HepG2 (cell line): ENCODE measurements around the gene CCL27. TPM values are rescaled to one million over a fixed set of nuclear protein-coding genes. Genes with fewer than 3 reads are reported as not detected.

Experiments
- ARHGAP35 ChIP-seq: sonication (generic); formaldehyde crosslinking; IDR thresholded peaks from 2 replicates; pipeline ENCODE4 v1.9.0; 2022; ENCODE audit warnings: mild to moderate bottlenecking, inconsistent platforms, moderate library complexity, missing genetic modification reagents, borderline replicate concordance
- CAMTA2 ChIP-seq: sonication (generic); formaldehyde crosslinking; IDR thresholded peaks from 2 replicates; pipeline ENCODE4 v1.4.0; 2020; ENCODE audit warnings: mild to moderate bottlenecking, missing genetic modification reagents, borderline replicate concordance
- FOSL2 ChIP-seq: sonication (generic); formaldehyde crosslinking; IDR thresholded peaks from 2 replicates; pipeline ENCODE4 v1.4.0; 2020; ENCODE audit warnings: missing genetic modification reagents
- GABPB1 ChIP-seq: IDR thresholded peaks from 2 replicates; pipeline ENCODE4 v1.6.1; 2016; ENCODE audit warnings: mild to moderate bottlenecking, missing genetic modification reagents, moderate library complexity, missing compliant biosample characterization
- MIER3 ChIP-seq: IDR thresholded peaks from 2 replicates; pipeline ENCODE4 v1.6.1; 2016; ENCODE audit warnings: missing compliant biosample characterization, borderline replicate concordance
- MYC ChIP-seq: sonication (generic); formaldehyde crosslinking; IDR thresholded peaks from 2 replicates; pipeline ENCODE4 v1.9.0; 2021; ENCODE audit warnings: missing genetic modification reagents, borderline replicate concordance
- NRL ChIP-seq: sonication (generic); formaldehyde crosslinking; IDR thresholded peaks from 2 replicates; pipeline ENCODE4 v1.5.0; 2020; ENCODE audit warnings: missing genetic modification reagents, mild to moderate bottlenecking, moderate library complexity, borderline replicate concordance
- PPARG ChIP-seq: conservative IDR thresholded peaks from 2 replicates; pipeline ENCODE4 v1.6.1; 2016; ENCODE audit warnings: missing biosample characterization, missing genetic modification reagents
- RCOR2 ChIP-seq: IDR thresholded peaks from 2 replicates; pipeline ENCODE4 v1.6.1; 2016; ENCODE audit warnings: missing biosample characterization, missing genetic modification reagents
- TARDBP ChIP-seq: sonication (generic); formaldehyde crosslinking; IDR thresholded peaks from 2 replicates; pipeline ENCODE4 v1.8.0; 2022; ENCODE audit warnings: mild to moderate bottlenecking, missing genetic modification reagents
- ZC3H13 ChIP-seq: sonication (generic); formaldehyde crosslinking; IDR thresholded peaks from 2 replicates; pipeline ENCODE4 v1.8.1; 2023; ENCODE audit warnings: mild to moderate bottlenecking, missing genetic modification reagents, moderate library complexity
- ZNF17 ChIP-seq: sonication (generic); formaldehyde crosslinking; IDR thresholded peaks from 2 replicates; pipeline ENCODE4 v1.5.0; 2020; ENCODE audit warnings: mild to moderate bottlenecking, missing genetic modification reagents
- ZNF558 ChIP-seq: sonication (generic); formaldehyde crosslinking; IDR thresholded peaks from 2 replicates; pipeline ENCODE4 v1.9.0; 2022; ENCODE audit warnings: mild to moderate bottlenecking, missing genetic modification reagents, borderline replicate concordance
- polyA plus RNA-seq, 8 experiments: library from polyadenylated mRNA; depleted of rRNA in 3 of 8; stranded (reverse) in 7 of 8; unstranded in 1 of 8; fragments of >200 nt; fragmentation: Illumina TruSeq in 4 of 8; extraction: Trizol in 4 of 8; gene quantifications; 2 replicates each; pipeline versions ENCODE4 v1.2.1 to v1.2.3, GENCODE V29; 2011 to 2016; ENCODE audit warnings: low read depth in 4 of 8, missing spikeins in 1 of 8, mixed read lengths in 1 of 8; ENCODE audit not compliant: insufficient read depth in 1 of 8
- total RNA-seq, 5 experiments: library from RNA; depleted of rRNA; stranded (reverse); fragments of >200 nt; fragmentation: Illumina TruSeq; extraction: Trizol; gene quantifications; 2 replicates each; pipeline ENCODE4 v1.2.3, GENCODE V29; 2016; ENCODE audit warnings: low read depth in 1 of 5
- TF ChIP-seq, protein P1 (sequence below): sonication (generic); formaldehyde crosslinking; IDR thresholded peaks from 2 replicates; pipeline ENCODE4 v1.8.0; 2022; ENCODE audit warnings: mild to moderate bottlenecking, missing genetic modification reagents, moderate library complexity
- TF ChIP-seq, protein P2 (sequence below): sonication (generic); formaldehyde crosslinking; IDR thresholded peaks from 2 replicates; pipeline ENCODE4 v1.4.0; 2020; ENCODE audit warnings: missing genetic modification reagents, low read depth, mild to moderate bottlenecking, borderline replicate concordance
- TF ChIP-seq, protein P3 (sequence below): sonication (generic); formaldehyde crosslinking; IDR thresholded peaks from 2 replicates; pipeline ENCODE4 v1.4.0; 2020; ENCODE audit warnings: missing genetic modification reagents
- TF ChIP-seq, protein P4 (sequence below): sonication (generic); formaldehyde crosslinking; IDR thresholded peaks from 2 replicates; pipeline ENCODE4 v1.4.0; 2020; ENCODE audit warnings: mild to moderate bottlenecking, missing genetic modification reagents
- TF ChIP-seq, protein P5 (sequence below): IDR thresholded peaks from 2 replicates; pipeline ENCODE4 v1.6.1; 2016; ENCODE audit warnings: low read depth
- TF ChIP-seq, protein P6 (sequence below): sonication (generic); formaldehyde crosslinking; IDR thresholded peaks from 2 replicates; pipeline ENCODE4 v1.4.0; 2020; ENCODE audit warnings: missing genetic modification reagents, borderline replicate concordance

CCL27 gene
- total and polyA plus RNA-seq, 2 of the 13 experiments (the other 11 are each of a cell fraction or from before 2014, with no cell fraction given) = not detected

DNA sequence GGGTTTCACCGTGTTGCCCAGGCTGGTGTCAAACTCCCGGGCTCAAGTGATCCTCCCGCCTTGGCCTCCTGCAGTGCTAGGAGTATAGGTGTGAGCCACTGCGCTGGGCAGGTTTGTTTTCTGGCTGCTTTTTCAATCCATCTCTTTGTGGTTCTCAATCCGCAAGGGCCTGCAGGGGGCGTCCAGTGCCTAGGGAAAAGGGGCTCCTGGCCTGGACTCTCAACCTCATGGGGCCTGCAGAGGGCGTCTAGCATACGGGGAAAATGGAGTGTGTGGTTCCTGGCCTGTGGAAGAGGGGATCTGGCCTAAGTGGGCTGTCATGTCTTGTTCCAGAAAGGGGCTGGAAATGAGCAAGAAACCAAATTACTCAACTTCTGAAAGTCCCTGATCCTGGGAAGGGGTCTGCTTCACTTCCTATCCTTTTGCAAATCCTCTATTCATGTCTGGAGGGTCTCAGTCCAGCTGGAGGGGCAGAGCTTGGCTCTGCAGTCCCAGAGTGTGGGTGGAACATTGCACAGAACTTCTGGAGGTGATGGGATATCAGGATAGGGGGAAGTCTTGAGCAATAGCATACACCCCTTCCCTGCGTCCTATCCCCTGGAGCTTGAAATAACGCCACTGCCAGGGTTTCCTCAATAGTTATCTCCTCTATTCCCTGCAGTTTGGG, 12.7 kb upstream of the CCL27 start (continued):
- TF ChIP-seq, protein P1, sequence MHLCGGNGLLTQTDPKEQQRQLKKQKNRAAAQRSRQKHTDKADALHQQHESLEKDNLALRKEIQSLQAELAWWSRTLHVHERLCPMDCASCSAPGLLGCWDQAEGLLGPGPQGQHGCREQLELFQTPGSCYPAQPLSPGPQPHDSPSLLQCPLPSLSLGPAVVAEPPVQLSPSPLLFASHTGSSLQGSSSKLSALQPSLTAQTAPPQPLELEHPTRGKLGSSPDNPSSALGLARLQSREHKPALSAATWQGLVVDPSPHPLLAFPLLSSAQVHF = no peak
- TF ChIP-seq, protein P2, sequence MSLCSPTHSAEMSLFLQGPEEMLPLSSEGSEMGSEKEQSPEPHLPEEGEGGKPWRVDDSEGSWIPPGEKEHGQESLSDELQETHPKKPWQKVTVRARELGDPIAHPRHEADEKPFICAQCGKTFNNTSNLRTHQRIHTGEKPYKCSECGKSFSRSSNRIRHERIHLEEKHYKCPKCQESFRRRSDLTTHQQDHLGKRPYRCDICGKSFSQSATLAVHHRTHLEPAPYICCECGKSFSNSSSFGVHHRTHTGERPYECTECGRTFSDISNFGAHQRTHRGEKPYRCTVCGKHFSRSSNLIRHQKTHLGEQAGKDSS (CRISPR knock-in tag) = peak; percentile 59; the same call in 1 of the 2 replicates
- TF ChIP-seq, protein P3, sequence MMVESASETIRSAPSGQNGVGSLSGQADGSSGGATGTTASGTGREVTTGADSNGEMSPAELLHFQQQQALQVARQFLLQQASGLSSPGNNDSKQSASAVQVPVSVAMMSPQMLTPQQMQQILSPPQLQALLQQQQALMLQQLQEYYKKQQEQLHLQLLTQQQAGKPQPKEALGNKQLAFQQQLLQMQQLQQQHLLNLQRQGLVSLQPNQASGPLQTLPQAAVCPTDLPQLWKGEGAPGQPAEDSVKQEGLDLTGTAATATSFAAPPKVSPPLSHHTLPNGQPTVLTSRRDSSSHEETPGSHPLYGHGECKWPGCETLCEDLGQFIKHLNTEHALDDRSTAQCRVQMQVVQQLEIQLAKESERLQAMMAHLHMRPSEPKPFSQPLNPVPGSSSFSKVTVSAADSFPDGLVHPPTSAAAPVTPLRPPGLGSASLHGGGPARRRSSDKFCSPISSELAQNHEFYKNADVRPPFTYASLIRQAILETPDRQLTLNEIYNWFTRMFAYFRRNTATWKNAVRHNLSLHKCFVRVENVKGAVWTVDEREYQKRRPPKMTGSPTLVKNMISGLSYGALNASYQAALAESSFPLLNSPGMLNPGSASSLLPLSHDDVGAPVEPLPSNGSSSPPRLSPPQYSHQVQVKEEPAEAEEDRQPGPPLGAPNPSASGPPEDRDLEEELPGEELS = no peak
- TF ChIP-seq RCOR2 (CRISPR knock-in tag) = no peak
- TF ChIP-seq, protein P4, sequence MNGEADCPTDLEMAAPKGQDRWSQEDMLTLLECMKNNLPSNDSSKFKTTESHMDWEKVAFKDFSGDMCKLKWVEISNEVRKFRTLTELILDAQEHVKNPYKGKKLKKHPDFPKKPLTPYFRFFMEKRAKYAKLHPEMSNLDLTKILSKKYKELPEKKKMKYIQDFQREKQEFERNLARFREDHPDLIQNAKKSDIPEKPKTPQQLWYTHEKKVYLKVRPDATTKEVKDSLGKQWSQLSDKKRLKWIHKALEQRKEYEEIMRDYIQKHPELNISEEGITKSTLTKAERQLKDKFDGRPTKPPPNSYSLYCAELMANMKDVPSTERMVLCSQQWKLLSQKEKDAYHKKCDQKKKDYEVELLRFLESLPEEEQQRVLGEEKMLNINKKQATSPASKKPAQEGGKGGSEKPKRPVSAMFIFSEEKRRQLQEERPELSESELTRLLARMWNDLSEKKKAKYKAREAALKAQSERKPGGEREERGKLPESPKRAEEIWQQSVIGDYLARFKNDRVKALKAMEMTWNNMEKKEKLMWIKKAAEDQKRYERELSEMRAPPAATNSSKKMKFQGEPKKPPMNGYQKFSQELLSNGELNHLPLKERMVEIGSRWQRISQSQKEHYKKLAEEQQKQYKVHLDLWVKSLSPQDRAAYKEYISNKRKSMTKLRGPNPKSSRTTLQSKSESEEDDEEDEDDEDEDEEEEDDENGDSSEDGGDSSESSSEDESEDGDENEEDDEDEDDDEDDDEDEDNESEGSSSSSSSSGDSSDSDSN (CRISPR knock-in tag) = peak; percentile 44; the same call in 1 of the 2 replicates
- TF ChIP-seq TARDBP = peak; percentile 23; the same call in 1 of the 2 replicates
- no peak for TF ChIP-seq MYC (CRISPR knock-in tag)
- TF ChIP-seq PPARG (CRISPR knock-in tag) = no peak
- TF ChIP-seq ZNF558 (CRISPR knock-in tag) = no peak
- TF ChIP-seq, protein P5, sequence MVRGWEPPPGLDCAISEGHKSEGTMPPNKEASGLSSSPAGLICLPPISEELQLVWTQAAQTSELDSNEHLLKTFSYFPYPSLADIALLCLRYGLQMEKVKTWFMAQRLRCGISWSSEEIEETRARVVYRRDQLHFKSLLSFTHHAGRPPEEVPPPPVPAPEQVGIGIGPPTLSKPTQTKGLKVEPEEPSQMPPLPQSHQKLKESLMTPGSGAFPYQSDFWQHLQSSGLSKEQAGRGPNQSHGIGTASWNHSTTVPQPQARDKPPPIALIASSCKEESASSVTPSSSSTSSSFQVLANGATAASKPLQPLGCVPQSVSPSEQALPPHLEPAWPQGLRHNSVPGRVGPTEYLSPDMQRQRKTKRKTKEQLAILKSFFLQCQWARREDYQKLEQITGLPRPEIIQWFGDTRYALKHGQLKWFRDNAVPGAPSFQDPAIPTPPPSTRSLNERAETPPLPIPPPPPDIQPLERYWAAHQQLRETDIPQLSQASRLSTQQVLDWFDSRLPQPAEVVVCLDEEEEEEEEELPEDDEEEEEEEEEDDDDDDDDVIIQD (CRISPR knock-in tag) = no peak
- no peak; the same call in 1 of the 2 replicates for TF ChIP-seq NRL (CRISPR knock-in tag)
- TF ChIP-seq, protein P6, sequence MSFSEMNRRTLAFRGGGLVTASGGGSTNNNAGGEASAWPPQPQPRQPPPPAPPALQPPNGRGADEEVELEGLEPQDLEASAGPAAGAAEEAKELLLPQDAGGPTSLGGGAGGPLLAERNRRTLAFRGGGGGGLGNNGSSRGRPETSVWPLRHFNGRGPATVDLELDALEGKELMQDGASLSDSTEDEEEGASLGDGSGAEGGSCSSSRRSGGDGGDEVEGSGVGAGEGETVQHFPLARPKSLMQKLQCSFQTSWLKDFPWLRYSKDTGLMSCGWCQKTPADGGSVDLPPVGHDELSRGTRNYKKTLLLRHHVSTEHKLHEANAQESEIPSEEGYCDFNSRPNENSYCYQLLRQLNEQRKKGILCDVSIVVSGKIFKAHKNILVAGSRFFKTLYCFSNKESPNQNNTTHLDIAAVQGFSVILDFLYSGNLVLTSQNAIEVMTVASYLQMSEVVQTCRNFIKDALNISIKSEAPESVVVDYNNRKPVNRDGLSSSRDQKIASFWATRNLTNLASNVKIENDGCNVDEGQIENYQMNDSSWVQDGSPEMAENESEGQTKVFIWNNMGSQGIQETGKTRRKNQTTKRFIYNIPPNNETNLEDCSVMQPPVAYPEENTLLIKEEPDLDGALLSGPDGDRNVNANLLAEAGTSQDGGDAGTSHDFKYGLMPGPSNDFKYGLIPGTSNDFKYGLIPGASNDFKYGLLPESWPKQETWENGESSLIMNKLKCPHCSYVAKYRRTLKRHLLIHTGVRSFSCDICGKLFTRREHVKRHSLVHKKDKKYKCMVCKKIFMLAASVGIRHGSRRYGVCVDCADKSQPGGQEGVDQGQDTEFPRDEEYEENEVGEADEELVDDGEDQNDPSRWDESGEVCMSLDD (CRISPR knock-in tag) = 0 out of 2 replicates have a peak, but pooled peaks have one; percentile 19
- TF ChIP-seq ARHGAP35 (CRISPR knock-in tag) = no peak
- TF ChIP-seq ZC3H13 = no peak
- TF ChIP-seq GABPB1 = no peak
- no peak for TF ChIP-seq MIER3
- TF ChIP-seq FOSL2 (CRISPR knock-in tag) = no peak
- peak; percentile 56; the same call in 1 of the 2 replicates for TF ChIP-seq CAMTA2 (CRISPR knock-in tag)
- TF ChIP-seq ZNF17 (CRISPR knock-in tag) = no peak
